Dedifferentiated amniotic fluid mesenchymal stem cell (primary cell): Measurements from ENCODE around the gene NKX2-3.

Experiments
- DNase-seq: peaks from one replicate; pipeline ENCODE4 v3.0.0-alpha.2; 2016; ENCODE audit errors: extremely low spot score

The NKX2-3 gene

GRCh38 chr10:99573790-99574189 lies 41.0 kb downstream of the NKX2-3 start:
- DNase-seq, result no peak

- DNase-seq, result no peak
Observed at GRCh38 chr10:99579971-99580370, 47.2 kb downstream of the NKX2-3 start.

- no peak for DNase-seq
Observed at GRCh38 chr10:99582255-99582770, 49.6 kb downstream of the NKX2-3 start.

GRCh38 chr10:99583687-99584086 lies 50.9 kb downstream of the NKX2-3 start:
- no peak for DNase-seq
